A673 (cell line): ENCODE data around the gene OR52E2. TPM values are rescaled to one million over a fixed set of nuclear protein-coding genes. Genes with fewer than 3 reads are reported as not detected.
"Not testable (repeated sequence)": the region's sequence is repeated elsewhere in the genome, so short reads cannot be mapped to it uniquely, and the experiment has no call there.

Experiments used
- BruUV-seq: library from RNA; stranded (reverse); fragments of 400-500 nt; replicated peaks from 2 replicates; lab custom pipeline; 2021; lab: Mats Ljungman, UMichigan
- CTCF ChIA-PET: fragments of 300-600 bp; sonication (Branson Sonifier 250); formaldehyde crosslinking; loops from one replicate; lab custom pipeline; 2022; ENCODE audit warnings: antibody characterized with exemption; lab: Charles Lee
- POLR2A ChIA-PET: fragments of 300-600 bp; sonication (Branson Sonifier 250); formaldehyde crosslinking; loops from one replicate; lab custom pipeline; 2022; ENCODE audit warnings: antibody characterized with exemption; ENCODE audit not compliant: low non-redundant PET; lab: Charles Lee
- DNase-seq: peaks from one replicate; pipeline ENCODE4 v3.0.0-alpha.2; 2015; ENCODE audit warnings: low spot score
- H3K27ac ChIP-seq: fragments of 200-600 bp; sonication (generic); 2 replicates; pipeline ENCODE4 v1.5.1; 2016; ENCODE audit warnings: mixed run types, low read depth, mild to moderate bottlenecking, mixed read lengths, antibody characterized with exemption, low read length; ENCODE audit not compliant: poor library complexity, severe bottlenecking
- H3K27me3 ChIP-seq: fragments of 200-600 bp; sonication (generic); replicated peaks from 2 replicates; pipeline ENCODE4 v1.6.1; 2017; ENCODE audit warnings: mixed run types, low read depth, mild to moderate bottlenecking, mixed read lengths, antibody characterized with exemption, low read length; ENCODE audit not compliant: insufficient read depth, poor library complexity
- H3K36me3 ChIP-seq: fragments of 200-600 bp; sonication (generic); 2 replicates; pipeline ENCODE4 v1.6.1; 2016; ENCODE audit warnings: mixed run types, mild to moderate bottlenecking, mixed read lengths, antibody characterized with exemption, low read length; ENCODE audit not compliant: insufficient read depth, poor library complexity, severe bottlenecking
- H3K4me1 ChIP-seq: fragments of 200-600 bp; sonication (generic); 2 replicates; pipeline ENCODE4 v1.6.1; 2017; ENCODE audit warnings: mixed run types, mild to moderate bottlenecking, mixed read lengths, antibody characterized with exemption, low read length; ENCODE audit not compliant: insufficient read depth, poor library complexity, severe bottlenecking
- H3K4me3 ChIP-seq: fragments of 200-600 bp; sonication (generic); 2 replicates; pipeline ENCODE4 v1.5.1; 2016; ENCODE audit warnings: low read depth, mixed run types, mild to moderate bottlenecking, mixed read lengths, low read length; ENCODE audit not compliant: poor library complexity, severe bottlenecking
- H3K9me3 ChIP-seq: fragments of 200-600 bp; sonication (generic); 2 replicates; pipeline ENCODE4 v1.6.1; 2016; ENCODE audit warnings: mixed run types, low read depth, mild to moderate bottlenecking, mixed read lengths, antibody characterized with exemption, low read length; ENCODE audit not compliant: poor library complexity, severe bottlenecking
- CTCF ChIP-seq: fragments of 300-800, 200-600 bp; sonication (generic); conservative IDR thresholded peaks from 2 replicates; pipeline ENCODE4 v1.5.1; 2017; ENCODE audit warnings: low read depth, mild to moderate bottlenecking, antibody characterized with exemption, low read length, moderate library complexity, mixed read lengths
- EZH2 ChIP-seq: fragments of 200-600 bp; sonication (generic); IDR thresholded peaks from 2 replicates; pipeline ENCODE4 v1.6.1; 2017; ENCODE audit warnings: borderline replicate concordance, low read depth, mild to moderate bottlenecking, mixed read lengths, antibody characterized with exemption, low read length; ENCODE audit not compliant: poor library complexity, severe bottlenecking
- intact Hi-C: fragments of 100-400 bp; cut with micrococcal nuclease; formaldehyde crosslinking; loops from one replicate; pipeline ENCODE4 v1.10.0; 2022; ENCODE audit not compliant: unreplicated experiment
- total RNA-seq: library from RNA; stranded (reverse); gene quantifications from 2 replicates; pipeline ENCODE4 v1.2.3, GENCODE V29; 2021

Gene OR52E2
- total RNA-seq, 1 experiment from 2014 or later: not detected

DNA sequence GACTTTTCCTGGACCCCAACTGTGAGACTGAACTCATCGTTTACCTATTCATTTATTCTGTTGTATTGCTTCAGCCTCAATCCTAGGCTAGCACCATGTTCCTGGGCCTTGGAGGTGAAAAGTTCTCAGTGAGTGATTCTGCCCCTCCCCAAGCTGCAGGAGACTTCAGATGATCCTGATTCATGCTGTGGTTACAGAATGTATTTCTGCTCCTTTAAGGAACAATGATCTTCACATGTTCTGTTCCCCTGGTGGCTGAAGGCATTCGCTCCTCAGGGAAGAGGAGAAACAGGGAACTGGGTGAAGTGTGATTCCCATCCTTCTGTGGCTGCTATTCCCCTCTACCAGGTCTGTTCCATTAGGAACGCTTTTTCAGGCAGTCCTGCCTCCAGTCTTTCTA, 12.4 kb upstream of the OR52E2 start:
- Histone ChIP-seq H3K4me3 (no peak overlapping the region), H3K36me3 (no peaks in the 10 kb centered on the region), H3K4me1 (no peaks in the 10 kb centered on the region), H3K27me3 (no peaks in the 10 kb centered on the region), H3K27ac (no peak overlapping the region), H3K9me3 (no peaks in the 10 kb centered on the region)
- BruUV-seq: no TSS peak
- ChIA-PET CTCF (no interaction called here), POLR2A (no interaction called here)
- TF ChIP-seq CTCF: no peak
- no peak for TF ChIP-seq EZH2
- no peak for DNase-seq
- intact Hi-C loops: no loop called here

- Histone ChIP-seq H3K27me3 (no peaks in the 10 kb centered on the region), H3K9me3 (no peaks in the 10 kb centered on the region), H3K27ac (no peak within 1 kb of the TSS), H3K4me1 (no peaks in the 10 kb centered on the region), H3K36me3 (no peaks in the 10 kb centered on the region), H3K4me3 (no peak within 1 kb of the TSS)
- no TSS peak for BruUV-seq
- no peak for DNase-seq
- ChIA-PET CTCF (no interaction called here), POLR2A (no interaction called here)
- intact Hi-C loops: no loop called here
- TF ChIP-seq CTCF (no peak), EZH2 (no peak)
These were observed 9.8 kb upstream of the OR52E2 start, which contains the start of gene OR52E1 for GRCh38 chr11:5069272-5069671. Gene OR52E1 (plus strand): TSS chr11:5069572.

- BruUV-seq: no TSS peak
- H3K9me3 ChIP-seq: no peaks in the 10 kb centered on the region
- H3K27me3 ChIP-seq: no peaks in the 10 kb centered on the region
- no peak overlapping the region for H3K4me3 ChIP-seq
- POLR2A ChIA-PET: no interaction called here
- intact Hi-C loops: no loop called here
- no peak for TF ChIP-seq EZH2
- no peak for TF ChIP-seq CTCF
- no peaks in the 10 kb centered on the region for H3K4me1 ChIP-seq
- CTCF ChIA-PET: no interaction called here
- H3K27ac ChIP-seq: no peak overlapping the region
- no peaks in the 10 kb centered on the region for H3K36me3 ChIP-seq
- DNase-seq: no peak
These were observed 5.6 kb upstream of the OR52E2 start for GRCh38 chr11:5065027-5065426.

DNA sequence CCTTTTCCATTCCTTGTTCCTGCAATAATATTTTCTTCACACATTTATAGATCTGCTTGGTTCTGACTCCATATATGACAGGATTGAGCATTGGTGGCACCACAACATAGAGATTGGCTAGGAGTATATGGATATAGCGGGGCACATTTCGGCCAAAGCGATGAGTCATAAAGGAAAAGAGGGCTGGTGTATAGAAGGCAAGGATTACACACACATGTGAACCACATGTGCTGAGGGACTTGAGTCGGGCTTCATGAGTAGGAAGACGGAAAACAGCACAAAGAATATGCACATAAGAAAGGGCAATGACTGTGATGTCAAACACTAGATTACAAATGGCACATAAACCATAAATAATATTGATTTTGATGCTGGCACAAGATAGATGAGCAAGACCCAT, 748 bp downstream of the OR52E2 start:
- H3K27me3 ChIP-seq, DNase-seq, H3K27ac ChIP-seq, CTCF ChIA-PET, intact Hi-C loops, H3K36me3 ChIP-seq, H3K4me1 ChIP-seq, H3K9me3 ChIP-seq, H3K4me3 ChIP-seq, BruUV-seq, POLR2A ChIA-PET: not testable (repeated sequence)
